H1 (cell line): Measurements from ENCODE around the gene UIMC1.

Source experiments
- CBX8 ChIP-seq: fragments of 300-800, 300-1000 bp; sonication (generic); IDR thresholded peaks from 2 replicates; pipeline ENCODE4 v1.7.1; 2016; ENCODE audit warnings: low read depth, low read length, borderline replicate concordance
- CHD1 ChIP-seq: IDR thresholded peaks from 2 replicates; pipeline ENCODE4 v1.6.1; 2012; ENCODE audit warnings: low read depth, low read length, improper control_type of control experiment
- CHD2 ChIP-seq: IDR thresholded peaks from 2 replicates; pipeline ENCODE4 v1.6.1; 2012; ENCODE audit warnings: low read length, improper control_type of control experiment
- POLR2A ChIP-seq, 2 experiments: IDR thresholded peaks; 1 replicate in 1 of 2; 2 replicates in 1 of 2; pipeline ENCODE4 v1.6.1; 2011; ENCODE audit warnings: low read depth in 2 of 2, low read length in 2 of 2, mild to moderate bottlenecking in 2 of 2; ENCODE audit errors: control extremely low read depth in 1 of 2
- SRF ChIP-seq: IDR thresholded peaks from 2 replicates; pipeline ENCODE4 v1.6.1; 2011; ENCODE audit warnings: mild to moderate bottlenecking, low read depth, low read length, moderate library complexity
- TAF1 ChIP-seq: IDR thresholded peaks from 2 replicates; pipeline ENCODE4 v1.6.1; 2011; ENCODE audit warnings: mild to moderate bottlenecking, low read depth, low read length
- TBP ChIP-seq: IDR thresholded peaks from 2 replicates; pipeline ENCODE4 v1.6.1; 2011; ENCODE audit warnings: low read depth, low read length, improper control_type of control experiment
- YY1 ChIP-seq: IDR thresholded peaks from 2 replicates; pipeline ENCODE4 v1.6.1; 2011; ENCODE audit warnings: low read depth, mild to moderate bottlenecking, low read length
- ZNF274 ChIP-seq: IDR thresholded peaks from 2 replicates; pipeline ENCODE4 v1.7.0; 2012; ENCODE audit warnings: low read length, borderline replicate concordance; ENCODE audit errors: extremely low read depth
- TF ChIP-seq, protein P1 (sequence below): IDR thresholded peaks from 2 replicates; pipeline ENCODE4 v1.6.1; 2012; ENCODE audit warnings: inconsistent platforms

DNA sequence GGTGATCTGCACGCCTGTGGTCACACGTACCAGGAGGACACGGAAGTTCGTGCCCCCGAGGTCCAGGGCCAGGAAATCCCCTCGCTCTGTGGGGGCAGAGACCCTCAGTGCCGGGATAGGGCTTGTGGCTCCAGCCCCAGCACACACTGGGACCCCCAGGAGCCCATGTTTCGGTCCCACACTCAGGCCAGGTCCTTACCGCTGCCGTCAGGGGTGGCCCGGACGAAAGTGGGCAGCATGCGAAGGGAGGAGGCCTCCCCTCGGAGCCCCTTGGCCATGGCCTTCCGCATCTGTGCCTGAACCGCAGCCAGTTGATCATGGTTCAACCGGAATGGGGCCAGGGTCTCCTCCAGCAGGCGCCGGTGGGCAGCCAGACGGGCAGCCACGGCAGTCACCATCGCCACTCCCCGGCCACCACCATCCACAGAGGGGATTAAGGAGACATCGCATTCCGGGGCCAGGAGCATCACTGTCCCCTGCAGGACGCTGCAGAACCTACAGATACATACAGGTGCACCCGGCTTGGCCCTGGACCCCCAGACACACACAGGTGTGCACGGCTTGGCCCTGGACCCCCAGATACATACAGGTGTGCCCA, 119.2 kb downstream of the UIMC1 start:
- TF ChIP-seq CHD1 (no peak), CHD2 (no peak), ZNF274 (no peak), POLR2A (IDR thresholded peaks at IDR 0.05; ENCODE audit: control extremely low read depth in 1 of 2, low read depth in 2 of 2, low read length in 2 of 2) (no peak), YY1 (no peak), TAF1 (no peak), TBP (no peak), CBX8 (no peak), SRF (no peak)
- TF ChIP-seq, protein P1, sequence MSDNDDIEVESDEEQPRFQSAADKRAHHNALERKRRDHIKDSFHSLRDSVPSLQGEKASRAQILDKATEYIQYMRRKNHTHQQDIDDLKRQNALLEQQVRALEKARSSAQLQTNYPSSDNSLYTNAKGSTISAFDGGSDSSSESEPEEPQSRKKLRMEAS = no peak
